Lung (tissue), 12 donors: ENCODE data around the gene PIN4. TPM values are rescaled to one million over a fixed set of nuclear protein-coding genes. Genes with fewer than 3 reads are reported as not detected.

ENCODE experiments used
- ATAC-seq: fragments of 200-7000 bp; cut with Tn5 transposase; one replicate; pipeline ENCODE4 v1.9.1; 2020; ENCODE audit warnings: moderate number of reproducible peaks; ENCODE audit not compliant: insufficient read depth, low FRiP score
- DNase-seq, 3 donors: peaks; one replicate each; pipeline ENCODE4 v3.0.0-alpha.2; 2013 to 2017
- H3K27ac ChIP-seq, 2 donors: one replicate each; pipeline ENCODE4 v1.5.1; 2013; ENCODE audit warnings: mild to moderate bottlenecking in 2 of 2, moderate library complexity in 2 of 2, control low read depth in 1 of 2, inconsistent platforms in 1 of 2, low read depth in 1 of 2, low read length in 1 of 2
- H3K27me3 ChIP-seq, 3 donors: one replicate each; pipeline ENCODE4 v1.5.1; 2013; ENCODE audit warnings: low read length in 2 of 3; ENCODE audit not compliant: control insufficient read depth in 3 of 3, insufficient read depth in 3 of 3
- H3K36me3 ChIP-seq, 4 donors: one replicate each; pipeline ENCODE4 v1.5.1; 2013; ENCODE audit warnings: low read length in 4 of 4, mild to moderate bottlenecking in 1 of 4, moderate library complexity in 1 of 4; ENCODE audit not compliant: control insufficient read depth in 4 of 4, insufficient read depth in 4 of 4
- H3K4me1 ChIP-seq, 5 donors: one replicate each; pipeline ENCODE4 v1.5.1; 2013; ENCODE audit warnings: low read length in 5 of 5, mild to moderate bottlenecking in 2 of 5, moderate library complexity in 1 of 5; ENCODE audit not compliant: control insufficient read depth in 5 of 5, insufficient read depth in 5 of 5
- H3K4me3 ChIP-seq: one replicate; pipeline ENCODE4 v1.5.1; 2013; ENCODE audit warnings: mild to moderate bottlenecking, control low read depth, moderate library complexity
- H3K9ac ChIP-seq, 2 donors: one replicate each; pipeline ENCODE4 v1.5.1; 2013; ENCODE audit warnings: low read length in 2 of 2, control low read depth in 1 of 2; ENCODE audit not compliant: insufficient read depth in 1 of 2
- H3K9me3 ChIP-seq, 4 donors: one replicate each; pipeline ENCODE4 v1.5.1; 2013; ENCODE audit warnings: low read length in 3 of 4, mild to moderate bottlenecking in 1 of 4, moderate library complexity in 1 of 4; ENCODE audit not compliant: control insufficient read depth in 4 of 4, insufficient read depth in 3 of 4
- CTCF ChIP-seq: IDR thresholded peaks from 2 replicates; pipeline ENCODE4 v1.5.1; 2012; ENCODE audit warnings: mild to moderate bottlenecking; ENCODE audit errors: control extremely low read depth, extremely low read depth
- WGBS, 2 donors: extraction: QIAGEN DNeasy Blood & Tissue Kit; methylation state at CpG; one replicate each; pipeline ENCODE4 v1.1.7; 2013; 5-methylcytosine and 5-hydroxymethylcytosine counted together
- polyA plus RNA-seq, 2 donors: library from polyadenylated mRNA; stranded (reverse); fragments of 200-250 nt; gene quantifications; one replicate each; pipeline ENCODE4 v1.2.1, GENCODE V29; 2013
- total RNA-seq, 2 donors: library from RNA; depleted of rRNA in 1 of 2; stranded (reverse); fragments of >200 nt in 1 of 2; gene quantifications; one replicate each; pipeline ENCODE4 v1.2.1, GENCODE V29; 2014 to 2021
- donor health status: control.
- donor health status: control.
- donor health status: Bipolar disorder and iron deficiency.
- donor health status: healthy.
- donor health status: DM: yes; HTN: yes; CAD: no.

PIN4 gene
- total and polyA plus RNA-seq, 4 donors: 6.7 to 24.5 (median 11.2) TPM

GRCh38 chrX:72243472-72243871 lies 61.9 kb downstream of the PIN4 start:
- Histone ChIP-seq H3K27me3 (peaks cover 0 to 11% (median 5%) of the 10 kb centered on the region in 3 donors), H3K9ac (no peak overlapping the region), H3K4me3 (no peak overlapping the region), H3K27ac (no peak overlapping the region), H3K9me3 (no peaks in the 10 kb centered on the region), H3K36me3 (no peaks in the 10 kb centered on the region), H3K4me1 (peaks cover 0 to 6% (median 0%) of the 10 kb centered on the region in 5 donors)
- WGBS, 2 donors: 29 to 52% methylated on average over 3 of the region's 3 CpGs
- no peak for ATAC-seq
- no peak for DNase-seq
- no peak for TF ChIP-seq CTCF

- peaks cover 0 to 11% (median 10%) of the 10 kb centered on the region in 3 donors for H3K27me3 ChIP-seq
- no peak overlapping the region for H3K9ac ChIP-seq
- peak; percentile 37 to 52 (median 49) for DNase-seq
- peaks cover 0 to 6% (median 0%) of the 10 kb centered on the region in 5 donors for H3K4me1 ChIP-seq
- no peak for ATAC-seq
- no peak overlapping the region for H3K4me3 ChIP-seq
- no peaks in the 10 kb centered on the region for H3K36me3 ChIP-seq
- TF ChIP-seq CTCF: peak; percentile 42
- H3K9me3 ChIP-seq: peaks cover 0 to 6% (median 0%) of the 10 kb centered on the region in 4 donors
- WGBS, 2 donors: 89 to 100% methylated on average over 3 of the region's 3 CpGs
- H3K27ac ChIP-seq: no peak overlapping the region
Measured at GRCh38 chrX:72245461-72246089, 64.0 kb downstream of the PIN4 start.

GRCh38 chrX:72247206-72247942 lies 65.8 kb downstream of the PIN4 start:
- Histone ChIP-seq H3K9ac (no peak overlapping the region), H3K36me3 (no peaks in the 10 kb centered on the region), H3K4me3 (no peak overlapping the region), H3K27me3 (peaks cover 0 to 12% (median 8%) of the 10 kb centered on the region in 3 donors), H3K9me3 (peaks cover 0 to 6% (median 0%) of the 10 kb centered on the region in 4 donors), H3K4me1 (peaks cover 0 to 6% (median 0%) of the 10 kb centered on the region in 5 donors), H3K27ac (no peak overlapping the region)
- ATAC-seq (no peak), DNase-seq (peak; percentile 18 to 58 (median 50))
- WGBS, 2 donors: 52 to 72% methylated on average over 2 of the region's 2 CpGs
- no peak for TF ChIP-seq CTCF

Other genes starting within 250 kb of the PIN4 start
- gene RTL5, start 49.8 kb upstream of the PIN4 start, total RNA-seq: 1 to 10 TPM; 7.3 to 8.3 TPM
- gene RTL5, start 49.8 kb upstream of the PIN4 start, polyA plus RNA-seq: 1 to 10 TPM; 2.8 to 3.8 TPM
- under 1 TPM; 0.31 to 0.71 TPM for gene ERCC6L, start 57.3 kb downstream of the PIN4 start, total RNA-seq
- under 1 TPM; 0.16 to 0.30 TPM for gene ERCC6L, start 57.3 kb downstream of the PIN4 start, polyA plus RNA-seq
- 1,000 to 10,000 TPM in 1 of 2 donors, 100 to 1,000 TPM in 1; 748 to 1,047 TPM for gene RPS4X, start 95.5 kb downstream of the PIN4 start, total RNA-seq
- gene RPS4X, start 95.5 kb downstream of the PIN4 start, polyA plus RNA-seq: 1,000 to 10,000 TPM in 1 of 2 donors, 100 to 1,000 TPM in 1; 753 to 1,713 TPM
- gene CITED1, start 124.2 kb downstream of the PIN4 start, total RNA-seq: 1 to 10 TPM in 1 of 2 donors, not detected in 1; 1.8 TPM
- under 1 TPM; 0.34 to 0.47 TPM for gene CITED1, start 124.2 kb downstream of the PIN4 start, polyA plus RNA-seq